Type B pancreatic cell (in vitro differentiated cells): ENCODE data around the gene PIK3AP1. TPM values are rescaled to one million over a fixed set of nuclear protein-coding genes. Genes with fewer than 3 reads are reported as not detected.
A peak's percentile ranks its signal among the peaks of the same experiment; 100 is the strongest.
"Not testable (repeated sequence)": the region's sequence is repeated elsewhere in the genome, so short reads cannot be mapped to it uniquely, and the experiment has no call there.

Source experiments
- DNase-seq: peaks from one replicate; pipeline ENCODE4 v3.0.0; 2021; ENCODE audit warnings: mixed read lengths; ENCODE audit not compliant: unreplicated experiment; ENCODE audit errors: extremely low spot score
- H3K27ac Mint-ChIP-seq: 2 replicates; pipeline ENCODE4 v1.8.0; 2021; ENCODE audit warnings: mild to moderate bottlenecking, mixed read lengths
- H3K27me3 Mint-ChIP-seq: 2 replicates; pipeline ENCODE4 v1.8.0; 2021; ENCODE audit warnings: mixed read lengths
- H3K36me3 Mint-ChIP-seq: 2 replicates; pipeline ENCODE4 v1.8.0; 2021; ENCODE audit warnings: mixed read lengths
- H3K4me1 Mint-ChIP-seq: one replicate; pipeline ENCODE4 v1.8.0; 2021; ENCODE audit warnings: mixed read lengths; ENCODE audit not compliant: unreplicated experiment
- H3K4me3 Mint-ChIP-seq: 2 replicates; pipeline ENCODE4 v1.8.0; 2021; ENCODE audit warnings: mild to moderate bottlenecking, mixed read lengths
- H3K9me3 Mint-ChIP-seq: 2 replicates; pipeline ENCODE4 v1.8.0; 2021; ENCODE audit warnings: mixed read lengths
- CTCF ChIP-seq: fragments of 200-600 bp; sonication (generic); conservative IDR thresholded peaks from 2 replicates; pipeline ENCODE4 v1.5.0; 2021; ENCODE audit warnings: antibody characterized with exemption, mild to moderate bottlenecking
- total RNA-seq: library from RNA; stranded (reverse); gene quantifications from 2 replicates; pipeline ENCODE4 v1.2.1, GENCODE V29; 2021; ENCODE audit warnings: low replicate concordance

Gene PIK3AP1
- total RNA-seq, 1 donor from 2014 or later, result 3.5 TPM

GRCh38 chr10:96747734-96748550 lies 27.6 kb upstream of the PIK3AP1 start:
- H3K9me3 Mint-ChIP-seq, result no peaks in the 10 kb centered on the region
- H3K4me1 Mint-ChIP-seq, result no peaks in the 10 kb centered on the region
- no peak for DNase-seq
- TF ChIP-seq CTCF, result no peak
- H3K27ac Mint-ChIP-seq, result no peak overlapping the region
- H3K27me3 Mint-ChIP-seq, result no peaks in the 10 kb centered on the region
- no peak overlapping the region for H3K4me3 Mint-ChIP-seq
- no peaks in the 10 kb centered on the region for H3K36me3 Mint-ChIP-seq

- TF ChIP-seq CTCF, result no peak
- no peak for DNase-seq
- H3K27ac Mint-ChIP-seq, result no peak overlapping the region
- H3K36me3 Mint-ChIP-seq, result no peaks in the 10 kb centered on the region
- no peaks in the 10 kb centered on the region for H3K4me1 Mint-ChIP-seq
- no peaks in the 10 kb centered on the region for H3K27me3 Mint-ChIP-seq
- H3K4me3 Mint-ChIP-seq, result no peak overlapping the region
- H3K9me3 Mint-ChIP-seq, result no peaks in the 10 kb centered on the region
These were observed 26.2 kb upstream of the PIK3AP1 start for GRCh38 chr10:96746503-96746902.

GRCh38 chr10:96745950-96746349 lies 25.6 kb upstream of the PIK3AP1 start:
- Mint-ChIP-seq H3K4me3 (no peak overlapping the region), H3K27me3 (no peaks in the 10 kb centered on the region), H3K9me3 (no peaks in the 10 kb centered on the region), H3K27ac (no peak overlapping the region), H3K36me3 (no peaks in the 10 kb centered on the region), H3K4me1 (no peaks in the 10 kb centered on the region)
- DNase-seq, result no peak
- TF ChIP-seq CTCF, result no peak

GRCh38 chr10:96743988-96744585 lies 23.8 kb upstream of the PIK3AP1 start:
- Mint-ChIP-seq H3K4me1 (no peaks in the 10 kb centered on the region), H3K4me3 (no peak overlapping the region), H3K36me3 (no peaks in the 10 kb centered on the region), H3K9me3 (no peaks in the 10 kb centered on the region), H3K27me3 (peaks cover 3% of the 10 kb centered on the region), H3K27ac (no peak overlapping the region)
- DNase-seq, result no peak
- peak; percentile 26 for TF ChIP-seq CTCF

- not testable (repeated sequence) for DNase-seq, H3K4me3 Mint-ChIP-seq, H3K27ac Mint-ChIP-seq, H3K36me3 Mint-ChIP-seq, H3K9me3 Mint-ChIP-seq, H3K4me1 Mint-ChIP-seq, H3K27me3 Mint-ChIP-seq
These were observed 21.2 kb upstream of the PIK3AP1 start for GRCh38 chr10:96741557-96741956.

GRCh38 chr10:96740579-96741281 lies 20.4 kb upstream of the PIK3AP1 start:
- no peak overlapping the region for H3K4me3 Mint-ChIP-seq
- H3K4me1 Mint-ChIP-seq, result no peaks in the 10 kb centered on the region
- TF ChIP-seq CTCF, result no peak
- no peak overlapping the region for H3K27ac Mint-ChIP-seq
- DNase-seq, result no peak
- H3K36me3 Mint-ChIP-seq, result no peaks in the 10 kb centered on the region
- H3K9me3 Mint-ChIP-seq, result no peaks in the 10 kb centered on the region
- H3K27me3 Mint-ChIP-seq, result peaks cover 4% of the 10 kb centered on the region
